T-helper 1 cell treated with Interleukin-12 subunit alpha and Interleukin-12 subunit beta and Interleukin-4 antibody, amounts not matched to agents 30 μg/mL and 1 μg/mL, for 36 hours (primary cell): ENCODE data around the gene JARID2.

Experiments
- H3K27ac Mint-ChIP-seq: one replicate; pipeline ENCODE4 v1.8.0; 2021; ENCODE audit warnings: mild to moderate bottlenecking, mixed read lengths
- H3K27me3 Mint-ChIP-seq: one replicate; pipeline ENCODE4 v1.8.0; 2021; ENCODE audit warnings: low read depth, mixed read lengths
- H3K36me3 Mint-ChIP-seq: one replicate; pipeline ENCODE4 v1.8.0; 2021; ENCODE audit warnings: low read depth, mixed read lengths
- H3K4me1 Mint-ChIP-seq: one replicate; pipeline ENCODE4 v1.8.0; 2021; ENCODE audit warnings: low read depth, mixed read lengths
- H3K4me3 Mint-ChIP-seq: one replicate; pipeline ENCODE4 v1.8.0; 2021; ENCODE audit warnings: mild to moderate bottlenecking, moderate library complexity, mixed read lengths
- H3K9me3 Mint-ChIP-seq: one replicate; pipeline ENCODE4 v1.8.0; 2021; ENCODE audit warnings: mixed read lengths

JARID2 gene

GRCh38 chr6:15331143-15331542 is 85.3 kb downstream of the JARID2 start:
- Mint-ChIP-seq H3K4me3 (no peak overlapping the region), H3K4me1 (peaks cover 65% of the 10 kb centered on the region), H3K36me3 (peaks cover 6% of the 10 kb centered on the region), H3K27me3 (no peaks in the 10 kb centered on the region), H3K9me3 (no peaks in the 10 kb centered on the region), H3K27ac (peak overlapping the region; percentile 38)

GRCh38 chr6:15331629-15332251 is 85.9 kb downstream of the JARID2 start:
- H3K36me3 Mint-ChIP-seq, result peaks cover 6% of the 10 kb centered on the region
- H3K27me3 Mint-ChIP-seq, result no peaks in the 10 kb centered on the region
- H3K4me3 Mint-ChIP-seq, result no peak overlapping the region
- H3K27ac Mint-ChIP-seq, result no peak overlapping the region
- H3K4me1 Mint-ChIP-seq, result peaks cover 63% of the 10 kb centered on the region
- no peaks in the 10 kb centered on the region for H3K9me3 Mint-ChIP-seq

GRCh38 chr6:15332446-15332845 is 86.6 kb downstream of the JARID2 start:
- Mint-ChIP-seq H3K4me3 (no peak overlapping the region), H3K9me3 (no peaks in the 10 kb centered on the region), H3K36me3 (peaks cover 3% of the 10 kb centered on the region)

GRCh38 chr6:15335385-15335784 is 89.5 kb downstream of the JARID2 start:
- no peaks in the 10 kb centered on the region for H3K9me3 Mint-ChIP-seq
- no peak overlapping the region for H3K27ac Mint-ChIP-seq
- peaks cover 3% of the 10 kb centered on the region for H3K36me3 Mint-ChIP-seq
- H3K27me3 Mint-ChIP-seq, result no peaks in the 10 kb centered on the region
- H3K4me1 Mint-ChIP-seq, result peaks cover 54% of the 10 kb centered on the region
- no peak overlapping the region for H3K4me3 Mint-ChIP-seq

More at GRCh38 chr6:15332446-15332845, 86.6 kb downstream of the JARID2 start:
- peaks cover 62% of the 10 kb centered on the region for H3K4me1 Mint-ChIP-seq
- H3K27ac Mint-ChIP-seq, result no peak overlapping the region
- no peaks in the 10 kb centered on the region for H3K27me3 Mint-ChIP-seq

- H3K36me3 Mint-ChIP-seq, result peaks cover 3% of the 10 kb centered on the region
- no peak overlapping the region for H3K27ac Mint-ChIP-seq
- H3K27me3 Mint-ChIP-seq, result no peaks in the 10 kb centered on the region
- no peaks in the 10 kb centered on the region for H3K9me3 Mint-ChIP-seq
- H3K4me1 Mint-ChIP-seq, result peaks cover 54% of the 10 kb centered on the region
- no peak overlapping the region for H3K4me3 Mint-ChIP-seq
These were observed 90.0 kb downstream of the JARID2 start for GRCh38 chr6:15335916-15336315.

- H3K9me3 Mint-ChIP-seq, result no peaks in the 10 kb centered on the region
- H3K27ac Mint-ChIP-seq, result peak overlapping the region; percentile 67
- peaks cover 60% of the 10 kb centered on the region for H3K4me1 Mint-ChIP-seq
- no peaks in the 10 kb centered on the region for H3K27me3 Mint-ChIP-seq
- peaks cover 5% of the 10 kb centered on the region for H3K36me3 Mint-ChIP-seq
- peak overlapping the region; percentile 19 for H3K4me3 Mint-ChIP-seq
These were observed 91.2 kb downstream of the JARID2 start for GRCh38 chr6:15336900-15337560.

GRCh38 chr6:15337582-15337981 is 91.7 kb downstream of the JARID2 start:
- Mint-ChIP-seq H3K4me3 (no peak overlapping the region), H3K9me3 (no peaks in the 10 kb centered on the region), H3K27ac (no peak overlapping the region), H3K4me1 (peaks cover 59% of the 10 kb centered on the region), H3K27me3 (no peaks in the 10 kb centered on the region), H3K36me3 (peaks cover 6% of the 10 kb centered on the region)

- Mint-ChIP-seq H3K27me3 (no peaks in the 10 kb centered on the region), H3K4me3 (no peak overlapping the region), H3K4me1 (peaks cover 59% of the 10 kb centered on the region), H3K9me3 (no peaks in the 10 kb centered on the region), H3K27ac (no peak overlapping the region), H3K36me3 (peaks cover 4% of the 10 kb centered on the region)
These were observed 92.6 kb downstream of the JARID2 start for GRCh38 chr6:15338476-15338875.

GRCh38 chr6:15339081-15339480 is 93.2 kb downstream of the JARID2 start:
- H3K36me3 Mint-ChIP-seq, result peaks cover 3% of the 10 kb centered on the region
- no peaks in the 10 kb centered on the region for H3K9me3 Mint-ChIP-seq
- peaks cover 63% of the 10 kb centered on the region for H3K4me1 Mint-ChIP-seq
- no peaks in the 10 kb centered on the region for H3K27me3 Mint-ChIP-seq
- H3K27ac Mint-ChIP-seq, result no peak overlapping the region
- H3K4me3 Mint-ChIP-seq, result no peak overlapping the region

GRCh38 chr6:15340105-15340601 is 94.3 kb downstream of the JARID2 start:
- Mint-ChIP-seq H3K36me3 (peaks cover 3% of the 10 kb centered on the region), H3K27me3 (no peaks in the 10 kb centered on the region), H3K4me3 (peak overlapping the region; percentile 56), H3K4me1 (peaks cover 65% of the 10 kb centered on the region), H3K27ac (peak overlapping the region; percentile 75), H3K9me3 (no peaks in the 10 kb centered on the region)

GRCh38 chr6:15340775-15341174 is 94.9 kb downstream of the JARID2 start:
- no peaks in the 10 kb centered on the region for H3K9me3 Mint-ChIP-seq
- peaks cover 61% of the 10 kb centered on the region for H3K4me1 Mint-ChIP-seq
- H3K4me3 Mint-ChIP-seq, result peak overlapping the region; percentile 56
- H3K27ac Mint-ChIP-seq, result peak overlapping the region; percentile 75
- peaks cover 3% of the 10 kb centered on the region for H3K36me3 Mint-ChIP-seq
- H3K27me3 Mint-ChIP-seq, result no peaks in the 10 kb centered on the region

GRCh38 chr6:15341311-15342001 is 95.6 kb downstream of the JARID2 start:
- Mint-ChIP-seq H3K27me3 (no peaks in the 10 kb centered on the region), H3K4me1 (peaks cover 64% of the 10 kb centered on the region), H3K4me3 (peak overlapping the region; percentile 56), H3K9me3 (no peaks in the 10 kb centered on the region), H3K36me3 (peaks cover 3% of the 10 kb centered on the region), H3K27ac (peak overlapping the region; percentile 75)

- Mint-ChIP-seq H3K9me3 (no peaks in the 10 kb centered on the region), H3K27ac (peak overlapping the region; percentile 24), H3K36me3 (peaks cover 5% of the 10 kb centered on the region), H3K4me1 (peaks cover 63% of the 10 kb centered on the region), H3K27me3 (no peaks in the 10 kb centered on the region), H3K4me3 (peak overlapping the region; percentile 47)
These were observed 96.2 kb downstream of the JARID2 start for GRCh38 chr6:15342114-15342513.

- H3K36me3 Mint-ChIP-seq, result peaks cover 5% of the 10 kb centered on the region
- no peaks in the 10 kb centered on the region for H3K27me3 Mint-ChIP-seq
- H3K4me3 Mint-ChIP-seq, result no peak overlapping the region
- no peaks in the 10 kb centered on the region for H3K9me3 Mint-ChIP-seq
- no peak overlapping the region for H3K27ac Mint-ChIP-seq
- peaks cover 55% of the 10 kb centered on the region for H3K4me1 Mint-ChIP-seq
These were observed 97.8 kb downstream of the JARID2 start for GRCh38 chr6:15343490-15344191.
